ENCODE results near the gene ADCY3. TPM values are rescaled to one million over a fixed set of nuclear protein-coding genes. Genes with fewer than 3 reads are reported as not detected.

Gene ADCY3
- total and polyA plus RNA-seq, 2 of the 4 experiments (the other 2 are of a cell fraction) = 17.4 to 46.1 TPM

DNA sequence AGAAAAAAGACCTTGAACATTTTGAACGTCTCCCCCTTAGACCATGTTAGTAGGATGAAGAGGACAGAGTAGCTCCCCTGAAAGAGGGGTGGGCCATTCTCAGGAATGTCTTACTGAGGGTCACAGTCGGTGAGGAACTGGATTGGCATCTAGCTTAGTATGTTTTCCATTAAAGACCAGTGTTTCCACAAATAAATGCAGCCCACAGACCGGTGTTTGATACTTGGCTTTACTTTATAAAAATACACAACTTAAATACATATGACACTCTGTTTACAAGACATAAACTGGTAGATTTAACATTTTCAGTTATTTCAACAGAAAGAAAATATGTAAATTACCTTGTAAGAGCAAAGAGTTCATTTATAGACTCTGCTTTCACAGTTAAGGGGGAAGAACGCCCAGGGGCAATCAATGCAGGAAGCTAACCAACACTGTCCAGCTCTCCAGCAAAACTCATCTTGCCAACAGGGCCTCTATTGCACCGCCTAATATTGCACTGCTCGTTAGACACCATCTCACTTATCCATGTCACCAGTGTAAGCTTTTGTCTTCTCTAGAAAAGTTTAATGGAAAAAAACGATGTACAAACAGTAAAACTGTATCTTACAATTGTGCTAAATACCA is 23.5 kb upstream of the ADCY3 start:
- peak; percentile 72 for ATAC-seq (ENCODE audit: low read depth)
- H4K20me1 ChIP-seq (ENCODE audit: insufficient read depth, low read length) = no peaks in the 10 kb centered on the region
- intact Hi-C loops (cut with micrococcal nuclease) = no loop called here
- H4K5ac ChIP-seq (ENCODE audit: low read depth, low read length) = no peak overlapping the region
- 0 out of 2 replicates have a peak overlapping the region, but pooled peaks have one; percentile 48 for H3K23ac ChIP-seq (ENCODE audit: low read depth, low read length)
- in situ Hi-C loops (cut with MboI; ENCODE audit: low sequenced_read_pairs) = no loop called here
- H3K9me3 ChIP-seq (ENCODE audit: control insufficient read depth, insufficient read depth, low read length) = no peaks in the 10 kb centered on the region
- ChIA-PET CTCF (interaction anchor here (0.7 to 1.0 kb wide), 2 partner anchors 32 to 460 kb away, joined by 7 to 8 read pairs; no protein-coding TSS in a partner anchor), POLR2A (ENCODE audit: unreplicated experiment) (no interaction called here)
- H4K8ac ChIP-seq (ENCODE audit: low read depth in 2 of 2, low read length in 2 of 2) = no peak overlapping the region
- H2AFZ ChIP-seq (replicated peaks; ENCODE audit: low read length, poor library complexity) = no peak overlapping the region
- H2BK5ac ChIP-seq (ENCODE audit: low read depth, low read length, poor library complexity, severe bottlenecking) = no peak overlapping the region
- peak; percentile 44 for DNase-seq
- dilution Hi-C loops (cut with HindIII; ENCODE audit: low sequenced_read_pairs, unreplicated experiment) = no loop called here
- no peak overlapping the region for H3K56ac ChIP-seq (ENCODE audit: extremely low read depth, insufficient read depth, low read length)
- H2BK15ac ChIP-seq (ENCODE audit: low read depth, low read length) = no peak overlapping the region
- BruUV-seq (replicated peaks) = no TSS peak
- peaks cover 8% of the 10 kb centered on the region; the same call in 1 of the 2 replicates for H3K4me1 ChIP-seq (ENCODE audit: control insufficient read depth, insufficient read depth, low read length)
- peaks cover 9% of the 10 kb centered on the region for H3K36me3 ChIP-seq (ENCODE audit: control insufficient read depth, insufficient read depth, low read length)
- H2BK120ac ChIP-seq (ENCODE audit: low read depth, low read length) = no peak overlapping the region
- no peak overlapping the region for H3K4me3 ChIP-seq (ENCODE audit: insufficient read depth, low read depth, low read length)
- H3K14ac ChIP-seq (replicated peaks; ENCODE audit: low read depth, low read length) = no peak overlapping the region
- no peak overlapping the region for H4K91ac ChIP-seq (ENCODE audit: insufficient read depth, low read depth, low read length)
- H3K79me1 ChIP-seq (ENCODE audit: low read depth in 1 of 2, low read length in 2 of 2) = no peaks in the 10 kb centered on the region
- H3K9me1 ChIP-seq (ENCODE audit: insufficient read depth, low read length) = peaks cover 12% of the 10 kb centered on the region; the same call in 1 of the 2 replicates
- H3K9ac ChIP-seq (ENCODE audit: low read depth, low read length) = no peak overlapping the region
- no peak overlapping the region for H3K4me2 ChIP-seq (ENCODE audit: low read depth, low read length)
- H2BK20ac ChIP-seq (ENCODE audit: low read depth, low read length) = no peak overlapping the region; the same call in 1 of the 2 replicates
- H3K27me3 ChIP-seq (ENCODE audit: control insufficient read depth, insufficient read depth, low read length) = no peaks in the 10 kb centered on the region
- H3K18ac ChIP-seq (ENCODE audit: low read depth, low read length) = no peak overlapping the region
- TF ChIP-seq RFX5 (IDR thresholded peaks at IDR 0.05; ENCODE audit: low read depth, low read length) (no peak), MAFK (IDR thresholded peaks at IDR 0.05; ENCODE audit: low read depth, low read length) (no peak), RCOR1 (IDR thresholded peaks at IDR 0.05; ENCODE audit: insufficient replicate concordance, low read length) (no peak), MAZ (IDR thresholded peaks at IDR 0.05; ENCODE audit: borderline replicate concordance, low read depth, low read length) (no peak), RAD21 (IDR thresholded peaks at IDR 0.05; ENCODE audit: low read length) (no peak), POLR2A (IDR thresholded peaks at IDR 0.05; ENCODE audit: low read depth, low read length) (no peak), BHLHE40 (IDR thresholded peaks at IDR 0.05; ENCODE audit: low read depth, low read length) (no peak), FOS (IDR thresholded peaks at IDR 0.05; ENCODE audit: low read depth, low read length) (no peak)
- TF ChIP-seq, protein P1, sequence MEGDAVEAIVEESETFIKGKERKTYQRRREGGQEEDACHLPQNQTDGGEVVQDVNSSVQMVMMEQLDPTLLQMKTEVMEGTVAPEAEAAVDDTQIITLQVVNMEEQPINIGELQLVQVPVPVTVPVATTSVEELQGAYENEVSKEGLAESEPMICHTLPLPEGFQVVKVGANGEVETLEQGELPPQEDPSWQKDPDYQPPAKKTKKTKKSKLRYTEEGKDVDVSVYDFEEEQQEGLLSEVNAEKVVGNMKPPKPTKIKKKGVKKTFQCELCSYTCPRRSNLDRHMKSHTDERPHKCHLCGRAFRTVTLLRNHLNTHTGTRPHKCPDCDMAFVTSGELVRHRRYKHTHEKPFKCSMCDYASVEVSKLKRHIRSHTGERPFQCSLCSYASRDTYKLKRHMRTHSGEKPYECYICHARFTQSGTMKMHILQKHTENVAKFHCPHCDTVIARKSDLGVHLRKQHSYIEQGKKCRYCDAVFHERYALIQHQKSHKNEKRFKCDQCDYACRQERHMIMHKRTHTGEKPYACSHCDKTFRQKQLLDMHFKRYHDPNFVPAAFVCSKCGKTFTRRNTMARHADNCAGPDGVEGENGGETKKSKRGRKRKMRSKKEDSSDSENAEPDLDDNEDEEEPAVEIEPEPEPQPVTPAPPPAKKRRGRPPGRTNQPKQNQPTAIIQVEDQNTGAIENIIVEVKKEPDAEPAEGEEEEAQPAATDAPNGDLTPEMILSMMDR (conservative IDR thresholded peaks at IDR 0.05; ENCODE audit: low read depth, low read length) = no peak
- TF ChIP-seq, protein P2, sequence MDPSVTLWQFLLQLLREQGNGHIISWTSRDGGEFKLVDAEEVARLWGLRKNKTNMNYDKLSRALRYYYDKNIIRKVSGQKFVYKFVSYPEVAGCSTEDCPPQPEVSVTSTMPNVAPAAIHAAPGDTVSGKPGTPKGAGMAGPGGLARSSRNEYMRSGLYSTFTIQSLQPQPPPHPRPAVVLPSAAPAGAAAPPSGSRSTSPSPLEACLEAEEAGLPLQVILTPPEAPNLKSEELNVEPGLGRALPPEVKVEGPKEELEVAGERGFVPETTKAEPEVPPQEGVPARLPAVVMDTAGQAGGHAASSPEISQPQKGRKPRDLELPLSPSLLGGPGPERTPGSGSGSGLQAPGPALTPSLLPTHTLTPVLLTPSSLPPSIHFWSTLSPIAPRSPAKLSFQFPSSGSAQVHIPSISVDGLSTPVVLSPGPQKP (IDR thresholded peaks at IDR 0.05; ENCODE audit: borderline replicate concordance, low read depth, low read length) = no peak
- peak overlapping the region; percentile 74 for H2AK9ac ChIP-seq (replicated peaks; ENCODE audit: low read depth, low read length, poor library complexity)
- WGBS, 2 experiments (ENCODE audit: extremely low coverage in 2 of 2, insufficient read length in 1 of 2) = no CpG with 5 or more reads among the region's 7 CpGs
- no peak overlapping the region for H3K4ac ChIP-seq (ENCODE audit: low read depth, low read length)
- H2AK5ac ChIP-seq (ENCODE audit: low read depth, low read length) = no peak overlapping the region
- H3K27ac ChIP-seq (ENCODE audit: insufficient read depth, low read length) = no peak overlapping the region

All from IMR-90 (cell line).